Thyroid gland (tissue), 4 donors: Measurements from ENCODE around the gene ARHGEF25.

Experiments
- CTCF ChIP-seq, 6 experiments: fragments of 200-600 bp in 3 of 6; fragments of 450-650 bp in 3 of 6; sonication (generic) in 3 of 6; IDR thresholded peaks; one replicate each; pipeline ENCODE4 v1.5.1; 2016 to 2019; ENCODE audit warnings: antibody characterized with exemption in 6 of 6, mild to moderate bottlenecking in 2 of 6, inconsistent platforms in 1 of 6, moderate library complexity in 1 of 6
- POLR2A ChIP-seq, 2 donors: fragments of 450-650 bp; IDR thresholded peaks; one replicate each; pipeline ENCODE4 v1.6.1; 2017; ENCODE audit warnings: antibody characterized with exemption in 2 of 2, mild to moderate bottlenecking in 2 of 2, moderate library complexity in 1 of 2

GRCh38 chr12:57655541-57656240, 44.5 kb downstream of the ARHGEF25 start:
- TF ChIP-seq CTCF (IDR thresholded peaks at IDR 0.05) (no peak), POLR2A (IDR thresholded peaks at IDR 0.05) (no peak)
